ENCODE measurements around the gene CTDSPL2. TPM values are rescaled to one million over a fixed set of nuclear protein-coding genes. Genes with fewer than 3 reads are reported as not detected.

Gene CTDSPL2
- total and polyA plus RNA-seq, 2 of the 4 experiments (the other 2 are of a cell fraction), result 17.3 to 47.3 TPM

DNA sequence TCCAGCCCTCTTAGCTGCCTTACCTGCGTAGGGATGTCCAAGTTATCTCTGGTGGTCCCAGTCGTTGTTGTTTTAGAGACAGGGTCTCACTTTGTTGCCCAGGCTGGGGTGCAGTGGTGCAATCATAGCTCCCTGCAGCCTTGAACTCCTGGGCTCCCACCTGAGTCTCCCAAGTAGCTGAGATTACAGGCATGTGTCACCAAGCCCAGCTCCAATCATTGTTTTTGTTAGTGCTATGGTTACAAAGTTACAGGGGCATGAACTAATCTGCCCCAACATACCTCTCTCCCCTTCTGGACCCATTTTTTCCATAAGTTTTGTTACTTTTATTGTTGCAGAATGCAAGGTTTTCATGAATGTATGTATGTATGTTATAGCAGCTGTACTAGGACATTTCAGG lies 54.7 kb downstream of the CTDSPL2 start:
- H3K56ac ChIP-seq (ENCODE audit: extremely low read depth, insufficient read depth, low read length), result no peak overlapping the region
- no peak overlapping the region for H2BK15ac ChIP-seq (ENCODE audit: low read depth, low read length)
- no peak overlapping the region for H3K4ac ChIP-seq (ENCODE audit: low read depth, low read length)
- ATAC-seq (ENCODE audit: low read depth) (no peak), DNase-seq (peak; percentile 8)
- no peak overlapping the region for H2AFZ ChIP-seq (replicated peaks; ENCODE audit: low read length, poor library complexity)
- H3K18ac ChIP-seq (ENCODE audit: low read depth, low read length), result no peak overlapping the region
- WGBS, 2 experiments (ENCODE audit: extremely low coverage in 2 of 2, insufficient read length in 1 of 2), result 100% methylated on average over 2 of the region's 2 CpGs; no CpG with 5 or more reads in 1 of the 2 experiments
- no peaks in the 10 kb centered on the region for H3K9me3 ChIP-seq (ENCODE audit: control insufficient read depth, insufficient read depth, low read length)
- H2BK5ac ChIP-seq (ENCODE audit: low read depth, low read length, poor library complexity, severe bottlenecking), result no peak overlapping the region
- H3K9me1 ChIP-seq (ENCODE audit: insufficient read depth, low read length), result peaks cover 6% of the 10 kb centered on the region
- no peak overlapping the region for H3K9ac ChIP-seq (ENCODE audit: low read depth, low read length)
- no TSS peak for BruUV-seq (replicated peaks)
- ChIA-PET CTCF (interaction anchor here (0.5 kb wide), 1 partner anchor 71 kb away, joined by 4 read pairs; no protein-coding TSS in a partner anchor), POLR2A (ENCODE audit: unreplicated experiment) (no interaction called here)
- no peak overlapping the region for H4K5ac ChIP-seq (ENCODE audit: low read depth, low read length)
- no peak overlapping the region for H2AK9ac ChIP-seq (replicated peaks; ENCODE audit: low read depth, low read length, poor library complexity)
- TF ChIP-seq MAFK (IDR thresholded peaks at IDR 0.05; ENCODE audit: low read depth, low read length), result no peak
- TF ChIP-seq POLR2A (IDR thresholded peaks at IDR 0.05; ENCODE audit: low read depth, low read length), result no peak
- no peak for TF ChIP-seq FOS (IDR thresholded peaks at IDR 0.05; ENCODE audit: low read depth, low read length)
- TF ChIP-seq CHD1 (IDR thresholded peaks at IDR 0.05; ENCODE audit: low read depth, low read length), result no peak
- in situ Hi-C loops (cut with MboI; ENCODE audit: low sequenced_read_pairs), result no loop called here
- H3K36me3 ChIP-seq (ENCODE audit: control insufficient read depth, insufficient read depth, low read length), result peaks cover 4% of the 10 kb centered on the region; the same call in 1 of the 2 replicates
- peaks cover 35 to 72% of the 10 kb centered on the region in 2 experiments for H3K79me1 ChIP-seq (ENCODE audit: low read depth in 1 of 2, low read length in 2 of 2)
- H3K27me3 ChIP-seq (ENCODE audit: control insufficient read depth, insufficient read depth, low read length), result no peaks in the 10 kb centered on the region
- H2AK5ac ChIP-seq (ENCODE audit: low read depth, low read length), result no peak overlapping the region
- no peak overlapping the region for H3K4me3 ChIP-seq (ENCODE audit: insufficient read depth, low read depth, low read length)
- no peak overlapping the region for H4K8ac ChIP-seq (ENCODE audit: low read depth in 2 of 2, low read length in 2 of 2)
- peaks cover 11% of the 10 kb centered on the region for H4K20me1 ChIP-seq (ENCODE audit: insufficient read depth, low read length)
- no peak overlapping the region for H2BK120ac ChIP-seq (ENCODE audit: low read depth, low read length)
- H3K14ac ChIP-seq (replicated peaks; ENCODE audit: low read depth, low read length), result no peak overlapping the region
- no peak overlapping the region for H3K27ac ChIP-seq (ENCODE audit: insufficient read depth, low read length)
- no peak overlapping the region for H3K23ac ChIP-seq (ENCODE audit: low read depth, low read length)
- intact Hi-C loops (cut with micrococcal nuclease), result no loop called here
- H2BK20ac ChIP-seq (ENCODE audit: low read depth, low read length), result no peak overlapping the region
- H3K4me1 ChIP-seq (ENCODE audit: control insufficient read depth, insufficient read depth, low read length), result no peaks in the 10 kb centered on the region
- no peak overlapping the region for H4K91ac ChIP-seq (ENCODE audit: insufficient read depth, low read depth, low read length)
- no peak overlapping the region for H3K4me2 ChIP-seq (ENCODE audit: low read depth, low read length)
- dilution Hi-C loops (cut with HindIII; ENCODE audit: low sequenced_read_pairs, unreplicated experiment), result no loop called here

Measured in IMR-90 (cell line).